H1 (cell line): Measurements from ENCODE around the gene TRAPPC2. TPM values are rescaled to one million over a fixed set of nuclear protein-coding genes. Genes with fewer than 3 reads are reported as not detected.

Experiments used
- CTCF ChIA-PET: fragments of 300-600 bp; sonication (Branson Sonifier 250); formaldehyde crosslinking; loops from one replicate; lab custom pipeline; 2021; ENCODE audit not compliant: partially characterized antibody; lab: Charles Lee
- POLR2A ChIA-PET: fragments of 300-600 bp; sonication (Branson Sonifier 250); formaldehyde crosslinking; loops from one replicate; lab custom pipeline; 2021; ENCODE audit warnings: inconsistent platforms; ENCODE audit not compliant: partially characterized antibody; lab: Charles Lee
- DNase-seq, 2 experiments: peaks; one replicate each; pipeline versions ENCODE4 v3.0.0 to v3.0.0-alpha.2; 2010 to 2022; ENCODE audit warnings: low spot score in 2 of 2, low read depth in 1 of 2, mixed read lengths in 1 of 2
- FAIRE-seq: peaks from 2 replicates; lab custom pipeline; 2011; peaks lifted over from hg19 to GRCh38; lab: Jason Lieb, UNC
- H2AFZ ChIP-seq: 2 replicates; pipeline ENCODE4 v1.8.1; 2012; ENCODE audit warnings: low read length, inconsistent platforms
- H2AK5ac ChIP-seq: 2 replicates; pipeline ENCODE4 v1.6.1; 2013; ENCODE audit warnings: low read depth, low read length
- H2BK120ac ChIP-seq: replicated peaks from 2 replicates; pipeline ENCODE3; 2013; ENCODE audit warnings: low read depth, low read length, inconsistent platforms
- H2BK12ac ChIP-seq: 2 replicates; pipeline ENCODE4 v1.6.1; 2013; ENCODE audit warnings: low read depth, low read length
- H2BK15ac ChIP-seq: 2 replicates; pipeline ENCODE4 v1.6.1; 2013; ENCODE audit warnings: low read length
- H2BK20ac ChIP-seq: 2 replicates; pipeline ENCODE4 v1.6.1; 2013; ENCODE audit warnings: low read length
- H2BK5ac ChIP-seq: 2 replicates; pipeline ENCODE4 v1.6.1; 2013; ENCODE audit warnings: low read depth, low read length
- H3K14ac ChIP-seq: 2 replicates; pipeline ENCODE4 v1.6.1; 2013; ENCODE audit warnings: inconsistent platforms; ENCODE audit not compliant: insufficient read length
- H3K18ac ChIP-seq: 2 replicates; pipeline ENCODE4 v1.6.1; 2013; ENCODE audit warnings: low read length; ENCODE audit errors: extremely low read depth
- H3K23ac ChIP-seq: 2 replicates; pipeline ENCODE4 v1.6.1; 2013; ENCODE audit warnings: inconsistent platforms; ENCODE audit not compliant: insufficient read length
- H3K23me2 ChIP-seq: 2 replicates; pipeline ENCODE4 v1.6.1; 2013; ENCODE audit warnings: low read depth, low read length
- H3K27ac ChIP-seq: 2 replicates; pipeline ENCODE4 v1.6.1; 2011; ENCODE audit warnings: low read depth, low read length, inconsistent platforms
- H3K27me3 ChIP-seq, 4 experiments: replicated peaks in 1 of 4; 1 replicate in 1 of 4; 2 replicates in 3 of 4; pipeline versions ENCODE4 v1.6.1 to v1.8.1; 2011 to 2013; ENCODE audit warnings: low read length in 3 of 4, mild to moderate bottlenecking in 3 of 4, inconsistent platforms in 2 of 4, mixed read lengths in 2 of 4, moderate library complexity in 1 of 4; ENCODE audit not compliant: control insufficient read depth in 3 of 4, insufficient read depth in 3 of 4; ENCODE audit errors: extremely low read depth in 1 of 4
- H3K36me3 ChIP-seq, 4 experiments: 2 replicates each; pipeline versions ENCODE4 v1.6.1 to v1.8.1; 2011 to 2013; ENCODE audit warnings: mild to moderate bottlenecking in 4 of 4, low read length in 3 of 4, moderate library complexity in 2 of 4, control low read depth in 1 of 4, inconsistent platforms in 1 of 4; ENCODE audit not compliant: insufficient read depth in 4 of 4, control insufficient read depth in 2 of 4
- H3K4ac ChIP-seq: replicated peaks from 2 replicates; pipeline ENCODE3; 2013; ENCODE audit warnings: low read length, low read depth, mixed read lengths, inconsistent platforms; ENCODE audit not compliant: insufficient read length
- H3K4me1 ChIP-seq, 4 experiments: replicated peaks in 1 of 4; 1 replicate in 1 of 4; 2 replicates in 3 of 4; pipeline versions ENCODE4 v1.6.1 to v1.8.1; 2011 to 2013; ENCODE audit warnings: low read length in 3 of 4, inconsistent platforms in 2 of 4, mixed read lengths in 1 of 4; ENCODE audit not compliant: insufficient read depth in 4 of 4, control insufficient read depth in 3 of 4
- H3K4me2 ChIP-seq, 2 experiments: 2 replicates each; pipeline versions ENCODE4 v1.6.1 to v1.8.1; 2011 to 2013; ENCODE audit warnings: low read depth in 2 of 2, low read length in 2 of 2, control low read depth in 1 of 2, inconsistent platforms in 1 of 2, mild to moderate bottlenecking in 1 of 2; ENCODE audit not compliant: insufficient read depth in 1 of 2
- H3K4me3 ChIP-seq, 4 experiments: fragments of 200-600, 300-600 bp in 1 of 4; sonication (generic), shearing (Covaris generic), sonication (Bioruptor Twin) in 1 of 4; 2 replicates each; pipeline versions ENCODE4 v1.5.1 to v1.8.1; 2011 to 2016; ENCODE audit warnings: low read length in 4 of 4, low read depth in 3 of 4, control low read depth in 2 of 4, inconsistent platforms in 2 of 4, mild to moderate bottlenecking in 2 of 4, mixed read lengths in 1 of 4, moderate library complexity in 1 of 4; ENCODE audit not compliant: insufficient read depth in 2 of 4; ENCODE audit errors: extremely low read depth in 1 of 4
- H3K56ac ChIP-seq: replicated peaks from 2 replicates; pipeline ENCODE3; 2013; ENCODE audit warnings: low read depth, mild to moderate bottlenecking, mixed read lengths, low read length, inconsistent platforms; ENCODE audit not compliant: insufficient read length
- H3K79me1 ChIP-seq: 2 replicates; pipeline ENCODE4 v1.6.1; 2013; ENCODE audit warnings: low read depth, low read length, control low read depth
- H3K79me2 ChIP-seq, 2 experiments: 2 replicates each; pipeline versions ENCODE4 v1.6.1 to v1.8.1; 2012 to 2013; ENCODE audit warnings: low read length in 2 of 2, mild to moderate bottlenecking in 2 of 2, inconsistent platforms in 1 of 2; ENCODE audit not compliant: insufficient read depth in 2 of 2, control insufficient read depth in 1 of 2
- H3K9ac ChIP-seq, 4 experiments: replicated peaks in 1 of 4; 1 replicate in 1 of 4; 2 replicates in 3 of 4; pipeline versions ENCODE4 v1.6.1 to v1.8.1; 2011 to 2013; ENCODE audit warnings: low read depth in 3 of 4, low read length in 3 of 4, control low read depth in 2 of 4, mild to moderate bottlenecking in 2 of 4, moderate library complexity in 2 of 4, inconsistent platforms in 1 of 4; ENCODE audit errors: extremely low read depth in 1 of 4
- H3K9me3 ChIP-seq, 2 experiments: 2 replicates each; pipeline versions ENCODE4 v1.6.1 to v1.8.1; 2012 to 2013; ENCODE audit warnings: mild to moderate bottlenecking in 2 of 2, moderate library complexity in 2 of 2, control low read depth in 1 of 2, inconsistent platforms in 1 of 2, low read depth in 1 of 2, low read length in 1 of 2, mixed read lengths in 1 of 2; ENCODE audit not compliant: insufficient read depth in 2 of 2
- H4K20me1 ChIP-seq, 2 experiments: replicated peaks in 1 of 2; 2 replicates each; pipeline versions ENCODE3 to v1.8.1; 2011 to 2013; ENCODE audit warnings: inconsistent platforms in 2 of 2, low read length in 2 of 2, mild to moderate bottlenecking in 1 of 2; ENCODE audit not compliant: insufficient read depth in 2 of 2, control insufficient read depth in 1 of 2
- H4K5ac ChIP-seq: 2 replicates; pipeline ENCODE4 v1.6.1; 2013; ENCODE audit warnings: low read length, low read depth, mixed read lengths, inconsistent platforms; ENCODE audit not compliant: insufficient read length
- H4K8ac ChIP-seq: 2 replicates; pipeline ENCODE4 v1.8.0; 2013; ENCODE audit warnings: mild to moderate bottlenecking, moderate library complexity, low read length, inconsistent platforms; ENCODE audit not compliant: insufficient read depth; ENCODE audit errors: extremely low read depth
- H4K91ac ChIP-seq: replicated peaks from 2 replicates; pipeline ENCODE3; 2013; ENCODE audit warnings: low read length, mixed read lengths, inconsistent platforms; ENCODE audit not compliant: insufficient read length
- BACH1 ChIP-seq: IDR thresholded peaks from 2 replicates; pipeline ENCODE4 v1.6.1; 2012; ENCODE audit warnings: low read length, improper control_type of control experiment
- HDAC2 ChIP-seq, 2 experiments: fragments of 300-600 bp in 1 of 2; sonication (generic) in 1 of 2; IDR thresholded peaks; 2 replicates each; pipeline ENCODE4 v1.6.1; 2011 to 2012; ENCODE audit warnings: low read depth in 2 of 2, low read length in 2 of 2, mild to moderate bottlenecking in 2 of 2, moderate library complexity in 2 of 2, borderline replicate concordance in 1 of 2, inconsistent platforms in 1 of 2
- MAX ChIP-seq: IDR thresholded peaks from 2 replicates; pipeline ENCODE4 v1.6.1; 2012; ENCODE audit warnings: inconsistent platforms
- NANOG ChIP-seq: IDR thresholded peaks from 2 replicates; pipeline ENCODE4 v1.6.1; 2011; ENCODE audit warnings: low read length, low read depth, mild to moderate bottlenecking, inconsistent platforms; ENCODE audit not compliant: insufficient read depth, poor library complexity, severe bottlenecking
- RAD21 ChIP-seq, 2 experiments: IDR thresholded peaks in 1 of 2; conservative IDR thresholded peaks in 1 of 2; 2 replicates each; pipeline ENCODE4 v1.6.1; 2011; ENCODE audit warnings: low read depth in 2 of 2, low read length in 2 of 2, improper control_type of control experiment in 1 of 2, inconsistent platforms in 1 of 2, mild to moderate bottlenecking in 1 of 2, moderate library complexity in 1 of 2
- RBBP5 ChIP-seq: IDR thresholded peaks from 2 replicates; pipeline ENCODE4 v1.7.1; 2012; ENCODE audit warnings: low read depth, mild to moderate bottlenecking, inconsistent platforms, low read length, moderate library complexity, borderline replicate concordance
- SP1 ChIP-seq: IDR thresholded peaks from 2 replicates; pipeline ENCODE4 v1.6.1; 2011; ENCODE audit warnings: low read depth, low read length
- SP2 ChIP-seq: IDR thresholded peaks from 2 replicates; pipeline ENCODE4 v1.6.1; 2012; ENCODE audit warnings: mild to moderate bottlenecking, low read length, inconsistent platforms
- SRF ChIP-seq: IDR thresholded peaks from 2 replicates; pipeline ENCODE4 v1.6.1; 2011; ENCODE audit warnings: mild to moderate bottlenecking, low read depth, low read length, moderate library complexity
- TCF12 ChIP-seq: IDR thresholded peaks from 2 replicates; pipeline ENCODE4 v1.6.1; 2011; ENCODE audit warnings: low read depth, mild to moderate bottlenecking, low read length
- WGBS, 2 experiments: shearing (Covaris generic) in 1 of 2; methylation state at CpG; one replicate each; pipeline versions ENCODE4 v1.1.6 to v1.1.7; 2013 to 2015; ENCODE audit warnings: low lambda C conversion rate in 2 of 2, mixed read lengths in 2 of 2, inconsistent platforms in 1 of 2, low coverage in 1 of 2, missing lambda C conversion rate in 1 of 2; ENCODE audit not compliant: insufficient replicate concordance in 2 of 2, insufficient coverage in 1 of 2, insufficient read length in 1 of 2; ENCODE audit errors: extremely low coverage in 1 of 2, missing lambda C conversion rate in 1 of 2; 5-methylcytosine and 5-hydroxymethylcytosine counted together
- polyA plus RNA-seq, 7 experiments: library from polyadenylated mRNA; depleted of rRNA in 3 of 7; stranded (reverse) in 5 of 7; unstranded in 2 of 7; fragments of >200 nt in 5 of 7; fragments of 200-250 nt in 2 of 7; gene quantifications; 1 replicate in 5 of 7; 2 replicates in 1 of 7; 4 replicates in 1 of 7; pipeline versions ENCODE4 v1.2.1 to v1.2.3, GENCODE V29; 2011 to 2013; ENCODE audit warnings: missing spikeins in 2 of 7, mixed read lengths in 2 of 7
- total RNA-seq: library from RNA; stranded (reverse); fragmentation: NEBNext Ultra II Directional; extraction: Animal tissue kit (Norgen Biotek cat#: 25700); gene quantifications from 2 replicates; pipeline ENCODE4 v1.2.1, GENCODE V29; 2021

Gene TRAPPC2
- total and polyA plus RNA-seq, 2 of the 8 experiments (the other 6 are each of a cell fraction or from before 2014, with no cell fraction given), result 6.7 to 10.8 TPM

- Histone ChIP-seq H3K9me3 (no peaks in the 10 kb centered on the region), H4K8ac (no peak overlapping the region), H3K9ac (no peak overlapping the region), H3K79me2 (no peaks in the 10 kb centered on the region), H3K27ac (no peak overlapping the region), H3K18ac (no peak overlapping the region), H2BK12ac (no peak overlapping the region), H2BK5ac (no peak overlapping the region), H3K79me1 (no peaks in the 10 kb centered on the region), H3K23ac (no peak overlapping the region), H3K27me3 (no peaks in the 10 kb centered on the region), H2BK120ac (no peak overlapping the region), H2BK20ac (no peak overlapping the region), H3K14ac (no peak overlapping the region), H3K4me2 (no peak overlapping the region), H4K20me1 (peaks cover 0 to 2% of the 10 kb centered on the region in 2 experiments), H3K4me3 (no peak overlapping the region), H4K91ac (no peak overlapping the region), H2AFZ (no peak overlapping the region), H3K23me2 (no peaks in the 10 kb centered on the region), H2AK5ac (no peak overlapping the region), H2BK15ac (no peak overlapping the region), H4K5ac (no peak overlapping the region), H3K36me3 (peaks cover 2 to 54% (median 8%) of the 10 kb centered on the region in 4 experiments), H3K4ac (no peak overlapping the region), H3K4me1 (no peaks in the 10 kb centered on the region), H3K56ac (no peak overlapping the region)
- POLR2A ChIA-PET, result interaction anchor here (0.6 to 4.8 kb wide), 2 partner anchors 14 to 29 kb away, joined by 4 to 20 read pairs; partner anchors contain the start of genes OFD1 and TRAPPC2
- CTCF ChIA-PET, result interaction anchor here (1.0 to 5.1 kb wide), 5 partner anchors 9 to 241 kb away, joined by 3 to 17 read pairs (median 5); no protein-coding TSS in a partner anchor
- WGBS, 2 experiments, result 94% methylated on average over 3 of the region's 3 CpGs; no CpG with 5 or more reads in 1 of the 2 experiments
- DNase-seq (no peak), FAIRE-seq (no peak)
- TF ChIP-seq RBBP5, result no peak
- TF ChIP-seq NANOG, result no peak
- no peak for TF ChIP-seq SP2
- no peak for TF ChIP-seq MAX
- no peak for TF ChIP-seq HDAC2 (IDR thresholded peaks at IDR 0.05; ENCODE audit: borderline replicate concordance in 1 of 2, low read depth in 2 of 2, low read length in 2 of 2)
- TF ChIP-seq TCF12, result no peak
- no peak for TF ChIP-seq SRF
- TF ChIP-seq RAD21 (IDR thresholded peaks at IDR 0.05 in 1 of 2, conservative IDR thresholded peaks at IDR 0.05 in 1 of 2; ENCODE audit: low read depth in 2 of 2, low read length in 2 of 2), result no peak
- no peak for TF ChIP-seq SP1
- no peak for TF ChIP-seq BACH1
Measured at GRCh38 chrX:13748486-13748885, 14.1 kb upstream of the TRAPPC2 start.
